ENCODE data around the gene TBC1D14.

DNA sequence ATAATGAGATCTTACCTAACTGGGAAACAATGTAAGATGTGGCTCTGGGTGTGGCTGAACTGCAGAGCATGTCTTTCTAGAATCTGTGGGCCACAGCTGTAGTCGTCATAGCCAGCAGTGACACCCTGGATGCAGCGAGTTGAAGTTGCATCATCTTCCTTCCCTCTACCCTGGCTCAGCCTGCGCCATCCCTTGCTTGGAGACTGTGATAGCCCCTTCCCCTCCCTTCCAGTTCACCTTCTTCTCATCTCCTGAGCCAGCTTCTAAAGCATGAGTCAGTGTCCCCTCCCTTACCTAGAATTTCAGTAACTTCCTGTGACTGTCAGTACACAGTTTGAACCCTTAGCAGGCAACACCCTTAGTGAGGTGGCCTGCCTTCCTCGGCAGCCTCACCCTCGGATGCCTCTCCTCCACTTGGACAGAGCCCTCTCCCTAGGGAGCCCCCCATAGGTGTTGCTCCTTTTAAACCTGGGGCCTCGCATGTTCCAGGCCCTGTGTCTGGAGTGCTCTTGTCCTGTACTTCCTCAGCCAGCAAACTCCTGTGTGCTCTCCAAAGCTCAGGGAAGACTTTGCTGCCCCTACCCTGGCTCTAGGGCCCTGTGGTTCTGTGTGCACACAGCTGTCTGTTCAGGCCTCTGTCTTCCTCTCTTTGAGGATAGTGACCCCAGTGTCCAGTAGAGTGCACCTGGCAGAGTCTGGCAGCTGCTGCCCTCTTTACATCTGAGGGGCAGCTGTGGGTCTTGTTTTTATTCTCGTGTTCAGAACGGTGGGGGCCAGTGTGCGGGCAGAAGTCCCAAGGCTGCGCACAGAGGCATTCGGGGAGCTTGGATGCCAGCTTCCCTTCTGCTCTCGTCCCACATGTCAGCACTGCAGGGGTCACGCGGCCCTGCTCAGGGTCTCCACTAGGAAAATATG is 89.8 kb downstream of the TBC1D14 start:
- no peak for TF ChIP-seq CTCF (conservative IDR thresholded peaks at IDR 0.05)
- no peak for TF ChIP-seq ZFX (IDR thresholded peaks at IDR 0.05)
